ENCODE data around the gene IL17D. TPM values are rescaled to one million over a fixed set of nuclear protein-coding genes. Genes with fewer than 3 reads are reported as not detected.

IL17D gene
- total RNA-seq, 2 experiments from 2014 or later, result not detected

DNA sequence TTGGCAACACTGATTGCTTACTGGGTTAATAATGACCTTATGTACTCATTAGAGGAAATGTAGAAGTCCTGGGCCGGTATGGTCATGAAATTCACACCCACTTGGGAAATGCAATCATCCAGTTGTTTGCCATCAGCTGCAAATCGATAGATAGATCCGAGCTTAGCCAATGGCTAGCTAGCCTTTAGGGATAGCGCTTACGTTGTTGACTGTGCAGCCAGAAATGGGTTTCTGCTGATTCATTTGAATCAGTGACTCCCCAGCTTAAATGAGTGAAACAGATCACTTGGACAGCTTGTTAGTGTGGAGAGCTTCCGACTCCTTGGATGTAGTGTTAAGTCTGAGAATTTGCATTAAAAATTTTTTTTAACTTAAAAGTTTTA is 11.8 kb downstream of the IL17D start:
- Mint-ChIP-seq H3K36me3 (ENCODE audit: low read depth) (no peaks in the 10 kb centered on the region), H3K4me1 (peaks cover 8% of the 10 kb centered on the region), H3K4me3 (no peak overlapping the region), H3K27ac (no peak overlapping the region), H3K27me3 (peaks cover 12% of the 10 kb centered on the region), H3K9me3 (no peaks in the 10 kb centered on the region)
- ChIA-PET POLR2A (no interaction called here), CTCF (interaction anchor here (1.1 to 2.9 kb wide), 3 partner anchors 11 to 224 kb away, joined by 3 to 11 read pairs (median 6); partner anchors contain the start of gene IL17D)
- DNase-seq, result no peak

DNA sequence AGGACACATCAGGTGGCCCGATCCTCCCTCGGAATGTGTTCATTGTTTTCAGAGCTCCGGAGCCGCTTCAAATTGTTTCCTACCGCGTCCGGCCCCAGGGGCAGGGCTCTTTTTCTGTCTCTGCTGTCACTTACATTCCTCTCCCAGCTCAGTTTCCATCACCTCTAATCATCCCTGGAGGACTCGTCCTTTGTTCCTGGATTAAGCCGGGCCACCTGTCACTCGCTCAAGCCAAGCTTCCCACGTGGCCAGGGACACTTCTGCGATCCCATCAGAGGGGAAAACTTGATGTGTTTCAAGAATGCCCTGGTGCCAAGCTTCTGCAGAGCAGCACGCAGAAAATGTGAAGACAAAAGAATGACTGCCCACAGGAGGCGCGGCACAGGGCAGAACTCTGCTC is 13.5 kb downstream of the IL17D start:
- no peak for DNase-seq
- ChIA-PET CTCF (interaction anchor here (1.1 kb wide), 1 partner anchor 224 kb away, joined by 3 read pairs; no protein-coding TSS in a partner anchor), POLR2A (no interaction called here)
- Mint-ChIP-seq H3K4me3 (no peak overlapping the region), H3K27ac (no peak overlapping the region), H3K4me1 (peaks cover 8% of the 10 kb centered on the region), H3K27me3 (peaks cover 21% of the 10 kb centered on the region), H3K36me3 (ENCODE audit: low read depth) (no peaks in the 10 kb centered on the region), H3K9me3 (no peaks in the 10 kb centered on the region)

GRCh38 chr13:20717581-20718542 is 14.4 kb downstream of the IL17D start:
- ChIA-PET POLR2A (no interaction called here), CTCF (no interaction called here)
- Mint-ChIP-seq H3K27ac (no peak overlapping the region), H3K4me3 (no peak overlapping the region), H3K36me3 (ENCODE audit: low read depth) (no peaks in the 10 kb centered on the region), H3K27me3 (peaks cover 27% of the 10 kb centered on the region), H3K9me3 (no peaks in the 10 kb centered on the region), H3K4me1 (peaks cover 8% of the 10 kb centered on the region)
- no peak for DNase-seq

DNA sequence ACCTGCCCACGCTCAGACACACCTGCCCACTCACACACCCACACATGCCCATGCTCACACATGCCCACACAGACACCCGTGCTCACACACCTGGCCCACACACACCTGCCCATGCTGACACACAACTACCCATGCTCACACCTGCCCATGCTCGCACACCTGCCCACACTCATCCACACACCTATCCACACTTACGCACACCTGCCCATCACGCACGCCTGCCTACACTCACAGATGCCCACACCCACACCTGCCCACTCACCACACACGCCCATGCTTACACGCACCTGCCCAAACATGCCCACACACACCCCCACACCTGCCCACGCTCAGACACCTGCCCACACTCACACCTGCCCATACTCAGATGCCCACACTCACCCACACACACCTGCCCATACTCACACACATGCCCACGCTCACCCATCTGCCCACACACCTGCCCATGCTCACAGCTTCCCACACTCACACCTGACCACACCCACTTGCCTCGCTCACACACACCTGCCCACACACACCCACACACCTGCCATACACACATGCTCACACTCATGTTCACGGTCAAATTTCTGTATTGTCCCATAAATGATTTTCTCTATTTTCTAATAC is 15.6 kb downstream of the IL17D start:
- ChIA-PET POLR2A (no interaction called here), CTCF (no interaction called here)
- H3K9me3 Mint-ChIP-seq, result no peaks in the 10 kb centered on the region
- H3K4me1 Mint-ChIP-seq, result peaks cover 3% of the 10 kb centered on the region
- H3K36me3 Mint-ChIP-seq (ENCODE audit: low read depth), result no peaks in the 10 kb centered on the region
- DNase-seq, result no peak
- no peak overlapping the region for H3K27ac Mint-ChIP-seq
- no peak overlapping the region for H3K4me3 Mint-ChIP-seq
- H3K27me3 Mint-ChIP-seq, result peaks cover 20% of the 10 kb centered on the region

DNA sequence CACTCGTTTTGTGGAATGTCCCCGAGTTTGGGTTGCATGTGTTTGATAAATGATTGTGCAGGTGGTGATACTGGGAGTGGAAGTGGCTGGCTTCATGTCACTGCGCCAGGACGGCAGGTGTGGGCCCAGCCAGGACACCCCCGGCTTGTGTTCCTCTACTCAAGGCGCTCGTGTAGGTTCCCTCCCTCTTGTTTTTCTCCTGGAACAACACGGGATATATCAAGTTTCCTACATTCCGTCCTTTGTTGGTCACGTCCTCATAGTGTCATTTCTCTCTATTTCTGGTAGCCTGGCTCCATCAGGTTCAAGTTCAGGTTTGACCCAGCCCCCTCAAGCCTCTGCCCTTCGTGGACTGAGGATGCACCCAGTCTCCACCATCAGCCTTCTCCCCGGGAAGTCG is 16.3 kb downstream of the IL17D start:
- Mint-ChIP-seq H3K4me1 (peaks cover 2% of the 10 kb centered on the region), H3K4me3 (no peak overlapping the region), H3K9me3 (no peaks in the 10 kb centered on the region), H3K27me3 (peaks cover 19% of the 10 kb centered on the region), H3K27ac (no peak overlapping the region), H3K36me3 (ENCODE audit: low read depth) (no peaks in the 10 kb centered on the region)
- POLR2A ChIA-PET, result no interaction called here
- DNase-seq, result no peak
- CTCF ChIA-PET, result no interaction called here

- CTCF ChIA-PET, result no interaction called here
Observed at GRCh38 chr13:20720499-20720898, 17.0 kb downstream of the IL17D start.

DNA sequence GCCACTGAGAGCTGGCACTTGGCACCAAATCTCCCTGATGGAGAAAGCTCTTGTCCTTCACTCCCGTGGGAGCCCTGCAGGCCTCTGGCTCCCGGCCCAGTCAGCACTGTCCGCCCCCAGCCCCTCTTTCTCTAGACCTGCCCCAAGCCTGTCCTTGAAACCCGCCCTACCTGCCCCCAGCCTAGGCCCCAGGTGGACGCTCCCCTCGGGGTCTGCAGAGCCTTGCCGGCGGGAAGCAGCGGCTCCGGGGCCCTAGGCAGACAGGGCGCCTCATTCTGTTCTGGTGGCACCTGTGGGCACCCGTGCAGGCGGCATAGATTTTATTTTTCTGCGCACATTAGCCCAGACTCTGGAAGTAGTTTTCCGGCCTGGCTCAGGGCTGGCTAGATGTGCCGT is 17.6 kb downstream of the IL17D start:
- H3K27ac Mint-ChIP-seq, result no peak overlapping the region
- no peaks in the 10 kb centered on the region for H3K9me3 Mint-ChIP-seq
- DNase-seq, result no peak
- no peaks in the 10 kb centered on the region for H3K36me3 Mint-ChIP-seq (ENCODE audit: low read depth)
- peaks cover 19% of the 10 kb centered on the region for H3K27me3 Mint-ChIP-seq
- no peak overlapping the region for H3K4me3 Mint-ChIP-seq
- ChIA-PET CTCF (no interaction called here), POLR2A (interaction anchor here (0.9 kb wide), 1 partner anchor 53 kb away, joined by 3 read pairs; the partner anchor contains the start of gene EEF1AKMT1)
- H3K4me1 Mint-ChIP-seq, result peaks cover 2% of the 10 kb centered on the region

More at GRCh38 chr13:20720499-20720898, 17.0 kb downstream of the IL17D start:
- no peak overlapping the region for H3K4me3 Mint-ChIP-seq
- POLR2A ChIA-PET, result no interaction called here
- no peak for DNase-seq
- H3K4me1 Mint-ChIP-seq, result peaks cover 2% of the 10 kb centered on the region
- no peak overlapping the region for H3K27ac Mint-ChIP-seq
- peaks cover 19% of the 10 kb centered on the region for H3K27me3 Mint-ChIP-seq
- no peaks in the 10 kb centered on the region for H3K9me3 Mint-ChIP-seq
- H3K36me3 Mint-ChIP-seq (ENCODE audit: low read depth), result no peaks in the 10 kb centered on the region

DNA sequence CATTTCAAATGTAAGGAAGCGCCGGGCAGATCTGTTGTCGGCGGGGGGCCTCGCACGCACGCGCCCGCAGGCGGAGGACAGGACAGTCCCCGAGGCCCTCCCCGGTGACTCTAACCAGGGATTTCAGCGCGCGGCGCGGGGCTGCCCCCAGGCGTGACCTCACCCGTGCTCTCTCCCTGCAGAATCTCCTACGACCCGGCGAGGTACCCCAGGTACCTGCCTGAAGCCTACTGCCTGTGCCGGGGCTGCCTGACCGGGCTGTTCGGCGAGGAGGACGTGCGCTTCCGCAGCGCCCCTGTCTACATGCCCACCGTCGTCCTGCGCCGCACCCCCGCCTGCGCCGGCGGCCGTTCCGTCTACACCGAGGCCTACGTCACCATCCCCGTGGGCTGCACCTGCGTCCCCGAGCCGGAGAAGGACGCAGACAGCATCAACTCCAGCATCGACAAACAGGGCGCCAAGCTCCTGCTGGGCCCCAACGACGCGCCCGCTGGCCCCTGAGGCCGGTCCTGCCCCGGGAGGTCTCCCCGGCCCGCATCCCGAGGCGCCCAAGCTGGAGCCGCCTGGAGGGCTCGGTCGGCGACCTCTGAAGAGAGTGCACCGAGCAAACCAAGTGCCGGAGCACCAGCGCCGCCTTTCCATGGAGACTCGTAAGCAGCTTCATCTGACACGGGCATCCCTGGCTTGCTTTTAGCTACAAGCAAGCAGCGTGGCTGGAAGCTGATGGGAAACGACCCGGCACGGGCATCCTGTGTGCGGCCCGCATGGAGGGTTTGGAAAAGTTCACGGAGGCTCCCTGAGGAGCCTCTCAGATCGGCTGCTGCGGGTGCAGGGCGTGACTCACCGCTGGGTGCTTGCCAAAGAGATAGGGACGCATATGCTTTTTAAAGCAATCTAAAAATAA is 18.2 kb downstream of the IL17D start:
- no peak for DNase-seq

GRCh38 chr13:20727856-20728255 is 24.4 kb downstream of the IL17D start:
- ChIA-PET POLR2A (no interaction called here), CTCF (no interaction called here)
- H3K36me3 Mint-ChIP-seq (ENCODE audit: low read depth), result no peaks in the 10 kb centered on the region
- no peaks in the 10 kb centered on the region for H3K4me1 Mint-ChIP-seq
- no peak overlapping the region for H3K27ac Mint-ChIP-seq
- H3K4me3 Mint-ChIP-seq, result no peak overlapping the region
- H3K27me3 Mint-ChIP-seq, result peaks cover 4% of the 10 kb centered on the region
- H3K9me3 Mint-ChIP-seq, result no peaks in the 10 kb centered on the region
- no peak for DNase-seq

More for the DNA sequence above, 18.2 kb downstream of the IL17D start:
- Mint-ChIP-seq H3K4me3 (no peak overlapping the region), H3K4me1 (peaks cover 2% of the 10 kb centered on the region), H3K27ac (no peak overlapping the region), H3K36me3 (ENCODE audit: low read depth) (no peaks in the 10 kb centered on the region), H3K27me3 (peaks cover 19% of the 10 kb centered on the region), H3K9me3 (no peaks in the 10 kb centered on the region)
- POLR2A ChIA-PET, result interaction anchor here (0.9 kb wide), 1 partner anchor 52 kb away, joined by 3 read pairs; the partner anchor contains the start of gene EEF1AKMT1
- CTCF ChIA-PET, result interaction anchor here (0.6 to 1.8 kb wide), 6 partner anchors 10 to 229 kb away, joined by 3 to 5 read pairs (median 3); partner anchors contain the start of gene IL17D

- no peaks in the 10 kb centered on the region for H3K4me1 Mint-ChIP-seq
- no peaks in the 10 kb centered on the region for H3K9me3 Mint-ChIP-seq
- H3K4me3 Mint-ChIP-seq, result no peak overlapping the region
- H3K27ac Mint-ChIP-seq, result no peak overlapping the region
- no peaks in the 10 kb centered on the region for H3K27me3 Mint-ChIP-seq
- H3K36me3 Mint-ChIP-seq (ENCODE audit: low read depth), result no peaks in the 10 kb centered on the region
- ChIA-PET POLR2A (no interaction called here), CTCF (no interaction called here)
- DNase-seq, result no peak
Observed at GRCh38 chr13:20728579-20729311, 25.2 kb downstream of the IL17D start.

DNA sequence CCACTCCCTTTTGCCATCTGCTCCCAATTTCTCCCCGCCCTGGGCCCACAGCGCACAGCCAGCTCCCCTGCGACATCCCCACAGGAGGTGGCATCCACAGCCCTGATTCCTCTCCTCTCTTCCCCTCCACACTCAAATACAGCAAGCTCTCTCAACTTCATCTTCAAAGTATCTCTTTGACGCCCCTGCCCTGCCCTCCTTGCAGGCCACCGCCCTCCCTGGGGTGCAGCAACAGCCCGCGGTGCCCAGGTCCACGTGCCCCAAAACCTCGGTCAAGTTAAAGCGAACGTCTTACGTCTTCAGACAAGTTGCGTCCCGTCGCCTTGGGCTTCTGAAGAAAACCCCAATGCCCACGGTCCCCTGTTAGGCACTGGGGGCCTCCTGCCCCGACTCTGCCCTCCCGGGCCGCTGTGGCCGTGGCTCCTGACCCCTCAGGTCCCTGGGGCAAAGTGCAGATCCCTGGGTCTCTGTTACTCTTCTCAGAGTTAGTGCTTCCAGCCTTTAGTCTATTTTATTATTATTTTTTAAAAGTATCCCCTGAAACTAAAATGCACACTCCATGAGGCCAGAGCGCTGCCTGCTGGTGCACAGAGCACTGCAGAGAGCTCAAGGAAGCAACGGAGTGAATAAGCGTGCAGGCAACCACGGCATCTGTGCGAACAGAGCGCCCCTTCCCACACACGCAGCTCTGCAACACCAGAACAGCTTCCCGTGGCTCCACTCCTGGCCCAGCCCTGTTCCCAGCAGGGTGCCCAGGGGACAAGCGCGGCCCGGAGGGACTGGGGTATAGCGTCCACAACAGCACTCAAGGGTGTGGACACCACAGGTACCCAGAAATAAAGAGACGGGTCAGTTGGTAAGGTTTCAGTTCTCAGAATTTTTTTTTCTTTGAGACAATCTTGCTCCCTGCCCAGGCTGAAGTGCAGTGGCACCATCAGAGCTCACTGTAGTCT is 26.4 kb downstream of the IL17D start:
- no peak overlapping the region for H3K27ac Mint-ChIP-seq
- no peaks in the 10 kb centered on the region for H3K36me3 Mint-ChIP-seq (ENCODE audit: low read depth)
- ChIA-PET CTCF (no interaction called here), POLR2A (no interaction called here)
- H3K9me3 Mint-ChIP-seq, result no peaks in the 10 kb centered on the region
- DNase-seq, result no peak
- no peak overlapping the region for H3K4me3 Mint-ChIP-seq
- no peaks in the 10 kb centered on the region for H3K27me3 Mint-ChIP-seq
- no peaks in the 10 kb centered on the region for H3K4me1 Mint-ChIP-seq
